ENCODE data around the gene ULBP3.
"Not testable (repeated sequence)": the region's sequence is repeated elsewhere in the genome, so short reads cannot be mapped to it uniquely, and the experiment has no call there.

ULBP3 gene

GRCh38 chr6:150043096-150043495 is 25.8 kb downstream of the ULBP3 start:
- no peak for DNase-seq (ENCODE audit: low spot score)

DNA sequence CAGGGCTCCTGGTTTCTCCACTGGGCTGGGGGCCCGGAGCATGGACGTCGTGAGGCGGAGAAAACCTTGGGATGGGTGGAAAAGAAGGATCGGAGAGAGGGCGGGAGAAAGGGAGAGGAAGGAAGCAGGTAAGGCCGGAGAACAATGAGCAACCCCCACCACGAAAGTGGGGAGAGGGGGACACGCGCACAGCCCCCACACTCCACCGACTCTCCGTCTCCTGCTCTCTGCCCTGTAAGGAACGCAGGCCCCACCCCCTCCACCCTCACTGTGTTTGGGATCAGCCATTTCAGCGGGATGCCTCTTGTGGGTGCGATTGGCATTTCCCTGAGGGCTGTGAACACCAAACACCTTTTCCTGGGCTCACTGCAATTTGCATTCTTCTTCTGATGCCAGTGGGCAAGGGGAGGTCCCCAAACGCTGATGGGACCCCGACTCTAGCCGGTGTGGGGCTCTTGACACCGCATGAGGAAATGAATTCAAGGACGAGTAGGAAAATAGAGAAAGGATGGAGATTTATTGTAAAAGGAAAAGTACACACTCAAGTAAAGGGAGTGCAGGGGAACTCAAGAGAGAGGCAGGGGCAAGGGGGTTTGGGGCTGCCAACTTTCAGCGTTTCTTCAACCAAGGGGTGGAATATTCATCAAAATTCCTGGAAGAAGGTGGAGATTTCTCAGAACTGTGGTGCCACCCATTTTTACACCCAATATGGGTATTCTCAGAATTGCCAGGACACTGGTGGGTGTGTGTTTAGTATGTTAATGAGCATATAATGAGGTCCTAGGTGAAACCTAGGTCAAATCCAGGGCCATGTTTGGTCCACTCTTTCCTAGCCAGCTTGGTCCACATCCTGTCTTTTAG is 30.5 kb downstream of the ULBP3 start:
- no peak for DNase-seq (ENCODE audit: low spot score)

DNA sequence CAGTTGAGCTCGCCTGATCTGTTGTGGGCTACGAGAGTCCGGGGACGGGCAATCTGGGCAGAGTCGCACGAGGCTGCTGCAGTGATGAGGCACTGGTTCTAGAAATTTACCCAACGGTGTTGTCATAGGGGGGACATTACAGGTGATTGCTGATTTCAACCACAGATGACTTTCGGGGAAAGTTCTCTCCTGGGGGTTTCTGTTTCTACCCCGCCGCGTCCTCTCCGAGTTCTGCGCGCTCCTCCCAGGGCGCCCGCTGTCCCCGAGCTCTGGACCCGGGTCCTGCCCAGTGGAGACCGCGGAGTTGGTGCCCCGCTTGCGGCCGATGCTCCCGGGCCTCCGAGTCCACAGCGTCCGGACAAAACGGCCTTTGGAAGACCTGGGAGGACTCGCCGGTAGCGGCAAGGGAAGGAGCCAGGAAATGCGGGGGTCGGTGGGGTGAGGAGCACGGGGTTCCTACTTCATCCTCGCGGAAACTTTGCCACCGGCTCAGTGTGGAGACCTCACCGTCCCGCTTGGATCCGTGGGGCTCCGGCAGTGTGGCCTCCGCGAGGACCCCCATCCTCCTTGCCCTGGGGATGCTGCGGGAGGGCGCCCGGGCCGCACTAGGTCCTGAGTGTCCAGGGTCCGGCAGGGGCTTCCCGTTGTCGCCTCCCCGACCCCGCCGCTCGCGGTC is 31.3 kb downstream of the ULBP3 start:
- DNase-seq (ENCODE audit: low spot score), result no peak

DNA sequence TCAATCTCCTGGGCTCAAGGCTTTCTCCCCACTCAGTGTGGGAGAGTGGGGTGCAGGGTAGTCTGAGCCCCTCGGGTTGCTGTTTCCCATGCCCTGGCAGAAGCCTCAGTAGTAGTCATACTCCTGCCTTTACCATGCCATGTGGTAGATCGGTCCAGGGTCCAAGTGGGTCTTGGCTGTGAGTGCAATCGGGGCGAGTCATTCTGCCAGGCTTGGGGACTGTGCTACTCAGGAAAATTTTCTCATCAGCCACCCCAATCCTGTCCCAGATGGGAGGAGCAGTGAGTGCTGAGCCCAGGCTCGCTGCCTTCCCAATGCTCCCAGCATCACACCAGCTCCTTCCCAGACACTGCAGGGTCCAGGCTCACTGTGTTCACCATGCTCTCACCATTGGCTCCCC is 32.8 kb downstream of the ULBP3 start:
- DNase-seq (ENCODE audit: low spot score), result no peak

- no peak for DNase-seq (ENCODE audit: low spot score)
Observed at GRCh38 chr6:150033207-150033771, 35.6 kb downstream of the ULBP3 start.

DNA sequence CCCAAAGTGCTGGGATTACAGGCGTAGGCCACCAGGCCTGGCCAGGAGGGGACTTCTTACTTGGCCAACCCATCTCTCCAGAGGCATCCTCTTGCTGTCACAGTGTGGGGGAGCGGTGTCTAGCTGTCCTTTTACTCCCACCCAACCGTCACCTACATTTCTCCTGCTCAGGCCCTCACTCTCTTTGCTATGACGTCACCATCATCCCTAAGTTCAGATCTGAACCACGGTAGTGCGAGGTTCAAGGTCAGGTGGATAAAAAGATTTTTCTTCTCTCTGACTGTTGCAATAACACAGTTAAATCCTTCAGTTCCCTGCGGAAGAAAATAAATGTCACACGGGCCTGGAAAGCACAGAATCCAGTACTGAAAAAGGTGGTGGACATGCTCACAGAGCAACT is 36.3 kb downstream of the ULBP3 start:
- DNase-seq (ENCODE audit: low spot score), result no peak

- DNase-seq (ENCODE audit: low spot score), result no peak
Observed at GRCh38 chr6:150030611-150031010, 38.3 kb downstream of the ULBP3 start.

DNA sequence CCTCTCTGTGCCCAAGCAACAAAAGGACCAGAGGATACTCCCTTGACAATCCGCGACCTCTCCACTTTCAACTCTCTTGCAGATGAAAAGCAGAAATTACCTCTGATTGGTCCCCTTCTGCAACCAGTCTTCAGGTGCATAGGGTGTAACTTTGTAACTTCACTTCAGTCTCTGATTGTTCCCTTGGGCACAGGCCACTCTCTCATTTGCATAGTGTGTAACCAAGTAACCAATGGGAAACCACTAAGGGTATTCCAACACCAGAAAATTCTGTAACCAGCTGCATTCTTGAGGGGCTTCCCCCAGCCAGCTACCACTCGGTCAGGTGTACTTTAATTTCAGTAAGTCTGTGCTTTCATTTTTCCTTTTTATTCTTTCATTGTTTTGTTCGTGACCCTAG is 39.2 kb downstream of the ULBP3 start:
- no peak for DNase-seq (ENCODE audit: low spot score)

GRCh38 chr6:150029276-150029675 is 39.6 kb downstream of the ULBP3 start:
- no peak for DNase-seq (ENCODE audit: low spot score)

DNA sequence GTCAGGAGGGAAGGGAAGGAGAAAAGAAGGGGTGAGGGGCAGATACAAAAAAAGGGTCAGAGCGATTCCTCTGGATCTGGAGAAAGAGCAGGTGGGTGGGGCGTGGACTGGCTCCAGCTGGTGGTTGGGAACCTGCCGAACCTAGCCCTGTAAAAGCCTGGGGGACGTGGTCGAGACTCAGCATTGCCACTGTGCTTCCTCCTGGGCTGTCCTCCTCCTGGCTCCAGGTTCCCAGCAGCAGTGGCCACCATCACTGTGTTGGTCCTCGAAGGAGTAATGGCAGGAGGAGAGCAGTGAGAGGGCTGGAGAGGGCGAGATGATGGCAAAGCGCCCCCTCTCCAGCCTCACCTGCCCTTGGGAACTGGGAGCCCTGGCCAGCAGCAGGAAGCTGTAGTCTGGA is 40.1 kb downstream of the ULBP3 start:
- no peak for DNase-seq (ENCODE audit: low spot score)

DNA sequence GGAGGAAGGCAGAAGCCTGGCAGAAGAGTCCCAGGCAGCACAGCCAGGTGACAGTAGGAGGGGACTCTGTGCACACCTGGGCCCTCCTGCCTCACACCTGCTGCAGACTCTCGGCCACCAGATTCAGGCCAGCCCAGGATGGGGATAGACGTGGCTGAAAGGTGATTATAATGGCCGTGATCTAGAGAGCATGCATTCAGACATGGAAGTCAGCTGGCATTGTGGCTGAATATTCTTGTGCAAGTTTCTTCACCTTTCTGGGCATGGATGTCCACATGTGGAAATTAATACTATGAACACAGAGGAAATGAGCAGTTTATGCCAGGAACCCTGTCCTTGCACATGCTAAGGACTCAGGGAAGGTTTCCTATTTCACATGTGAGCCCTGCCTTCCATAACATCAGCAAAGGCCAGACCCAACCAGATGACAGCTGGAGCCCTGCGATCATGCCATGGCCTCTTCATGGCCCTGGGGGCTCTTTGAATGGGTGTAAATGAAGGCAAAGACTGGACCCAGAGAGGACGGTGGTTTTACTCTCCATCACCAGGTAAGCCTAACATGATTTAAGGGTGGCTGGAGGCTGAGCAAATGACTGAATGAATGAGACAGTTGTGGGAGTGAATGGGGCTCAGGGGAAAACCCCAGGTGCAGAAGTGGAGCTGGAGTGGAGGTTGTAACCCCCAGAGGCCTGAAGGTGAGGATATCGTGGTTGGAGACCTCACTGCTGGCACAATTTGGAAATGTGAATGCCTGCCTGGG is 40.9 kb downstream of the ULBP3 start:
- no peak for DNase-seq (ENCODE audit: low spot score)

DNA sequence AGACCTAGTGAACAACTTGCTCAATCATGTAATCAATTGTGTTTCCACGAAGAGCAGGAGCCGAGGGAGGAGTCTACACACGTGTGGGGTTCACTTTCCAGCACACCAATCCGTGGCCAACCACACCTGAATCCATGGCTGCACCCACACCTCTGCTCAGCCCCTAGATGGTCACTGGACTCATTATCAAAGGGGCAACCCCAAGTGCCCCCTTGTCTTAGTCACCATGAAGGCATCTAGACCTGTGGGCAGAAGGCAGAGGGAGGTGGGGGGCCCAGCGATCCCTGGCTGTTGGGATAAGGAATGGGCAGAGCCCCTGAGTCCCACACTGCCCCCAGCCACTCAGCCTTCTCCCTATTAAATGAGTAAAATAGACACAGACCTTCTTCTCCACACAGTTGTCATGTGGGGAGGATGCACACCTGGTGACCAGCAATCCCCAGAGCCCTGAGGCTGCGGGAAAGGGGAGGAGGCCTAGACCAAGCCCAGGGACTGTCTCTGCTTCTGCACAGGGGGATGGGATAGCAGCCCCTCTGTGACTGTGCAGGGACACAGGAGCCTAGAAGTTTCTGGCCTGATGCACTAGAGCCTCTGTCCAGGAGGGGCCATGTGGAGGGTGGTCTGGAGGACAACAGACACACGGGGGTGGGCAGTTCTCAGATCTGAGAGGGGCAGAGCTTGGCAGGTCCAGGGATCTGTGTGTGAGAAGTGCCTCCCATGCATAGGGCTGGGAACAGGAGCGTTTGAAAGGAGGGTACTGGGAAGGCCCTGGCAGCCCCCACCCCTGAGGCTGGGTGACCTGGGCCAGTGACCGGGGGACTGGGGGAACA is 41.7 kb downstream of the ULBP3 start:
- no peak for DNase-seq (ENCODE audit: low spot score)

GRCh38 chr6:150025201-150025917 is 43.6 kb downstream of the ULBP3 start, which contains the start of gene RAET1L:
Gene RAET1L (minus strand): TSS chr6:150025532. CDS start chr6:150025471, 61 bp downstream.
- DNase-seq (ENCODE audit: low spot score), result no peak

DNA sequence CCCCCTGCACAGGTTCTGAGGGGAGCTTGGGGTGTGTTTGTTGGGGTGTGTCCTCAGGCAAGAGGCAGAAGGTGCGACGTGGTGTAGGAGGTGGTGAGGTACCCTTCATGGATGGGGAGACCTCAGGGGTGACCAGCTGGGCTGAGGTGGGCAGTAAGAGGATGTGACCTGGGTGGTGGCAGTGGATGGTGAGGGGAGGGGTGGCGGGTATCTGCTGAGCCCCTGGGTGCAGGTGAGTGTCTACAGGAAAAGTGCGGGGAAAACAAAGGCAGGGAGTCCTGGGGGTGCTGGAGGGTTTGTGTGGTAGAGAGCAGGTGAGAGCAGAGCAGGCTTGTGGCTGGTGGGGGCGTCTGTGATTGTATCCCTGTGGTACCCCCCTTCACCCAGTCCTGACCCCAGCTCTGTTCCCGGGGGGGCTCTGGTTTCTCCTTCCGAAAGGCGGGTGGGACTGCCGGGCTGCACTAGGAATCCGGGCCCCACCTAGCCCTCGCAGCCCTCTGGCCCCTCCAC is 44.2 kb downstream of the ULBP3 start:
- no peak for DNase-seq (ENCODE audit: low spot score)

DNA sequence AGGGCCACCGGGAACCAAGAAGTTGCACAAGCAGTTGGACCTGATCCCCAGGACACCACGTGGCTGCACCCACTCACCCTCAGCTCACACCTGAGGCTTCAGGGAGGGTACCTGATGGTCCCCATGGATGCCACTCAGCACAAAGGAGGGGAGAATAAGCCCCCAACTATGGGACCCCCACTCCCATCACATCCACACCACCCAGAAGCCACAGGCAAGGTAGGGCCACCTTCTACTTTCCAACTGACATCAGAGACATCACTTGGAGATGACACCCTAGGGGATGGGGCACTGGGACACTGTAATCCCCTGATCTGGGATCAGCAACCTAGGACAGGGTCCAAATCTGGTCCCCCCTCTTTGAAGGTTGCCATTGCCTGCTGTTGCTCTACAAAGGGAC is 44.9 kb downstream of the ULBP3 start:
- DNase-seq (ENCODE audit: low spot score), result not testable (repeated sequence)

GRCh38 chr6:150021870-150022269 is 47.1 kb downstream of the ULBP3 start:
- not testable (repeated sequence) for DNase-seq (ENCODE audit: low spot score)

GRCh38 chr6:150018846-150019580 is 49.9 kb downstream of the ULBP3 start:
- no peak for DNase-seq (ENCODE audit: low spot score)

GRCh38 chr6:150017186-150017521 is 51.8 kb downstream of the ULBP3 start:
- DNase-seq (ENCODE audit: low spot score), result not testable (repeated sequence)

DNA sequence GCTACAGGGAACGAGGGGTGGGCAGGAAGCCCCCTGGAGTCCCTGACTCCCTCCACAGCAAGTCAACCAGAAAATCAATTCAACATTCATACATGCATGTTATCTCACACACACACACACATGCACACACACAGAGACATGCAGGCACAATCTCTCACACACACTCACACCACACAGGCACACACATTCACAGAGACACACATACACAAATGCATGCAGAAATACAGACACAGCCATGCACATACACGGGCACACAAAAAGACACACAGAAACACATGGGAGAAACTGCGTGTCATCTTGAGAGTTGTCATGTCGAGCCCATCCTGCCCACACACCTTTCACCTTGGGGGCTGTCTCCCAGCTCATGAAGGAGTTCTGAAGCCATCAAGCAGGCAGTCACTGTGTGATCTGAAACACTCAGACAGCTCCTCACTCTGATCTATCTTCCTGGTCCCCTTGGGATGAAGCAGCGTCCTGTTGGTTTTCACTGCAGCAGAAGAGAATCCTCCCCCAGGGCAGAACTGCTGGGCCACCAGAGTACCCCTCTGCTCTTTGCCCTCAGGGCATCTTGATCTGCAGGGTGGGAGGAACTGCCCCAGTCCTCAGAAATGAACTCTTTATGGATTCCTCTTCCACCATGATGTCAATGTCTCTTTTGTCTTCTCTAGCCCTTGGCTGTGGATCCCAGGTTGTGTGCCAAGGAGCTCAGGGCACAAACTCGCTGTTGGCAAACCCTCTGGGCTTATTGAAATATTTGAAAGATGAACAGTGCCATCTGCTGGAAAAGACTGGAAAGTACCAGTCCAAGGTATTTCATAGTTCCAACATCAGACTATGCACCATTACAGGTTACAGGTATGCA is 52.4 kb downstream of the ULBP3 start:
- DNase-seq (ENCODE audit: low spot score), result peak; percentile 78
